PC-3 (cell line): Measurements from ENCODE around the gene ZFP36L2.

ENCODE experiments used
- EZH2 ChIP-seq: fragments of 300-600 bp; sonication (generic); IDR thresholded peaks from one replicate; pipeline ENCODE4 v1.6.1; 2017; ENCODE audit warnings: antibody characterized with exemption, mild to moderate bottlenecking, low read length; ENCODE audit not compliant: unreplicated experiment
- EZH2phosphoT487 ChIP-seq: fragments of 300-600 bp; sonication (generic); IDR thresholded peaks from 2 replicates; pipeline ENCODE4 v1.6.1; 2018; ENCODE audit warnings: mild to moderate bottlenecking, antibody characterized with exemption, low read length, borderline replicate concordance
- TF ChIP-seq, protein P1 (sequence below): fragments of 300-600 bp; sonication (generic); conservative IDR thresholded peaks from 2 replicates; pipeline ENCODE4 v1.5.1; 2017; ENCODE audit warnings: antibody characterized with exemption, low read depth, mild to moderate bottlenecking, low read length

DNA sequence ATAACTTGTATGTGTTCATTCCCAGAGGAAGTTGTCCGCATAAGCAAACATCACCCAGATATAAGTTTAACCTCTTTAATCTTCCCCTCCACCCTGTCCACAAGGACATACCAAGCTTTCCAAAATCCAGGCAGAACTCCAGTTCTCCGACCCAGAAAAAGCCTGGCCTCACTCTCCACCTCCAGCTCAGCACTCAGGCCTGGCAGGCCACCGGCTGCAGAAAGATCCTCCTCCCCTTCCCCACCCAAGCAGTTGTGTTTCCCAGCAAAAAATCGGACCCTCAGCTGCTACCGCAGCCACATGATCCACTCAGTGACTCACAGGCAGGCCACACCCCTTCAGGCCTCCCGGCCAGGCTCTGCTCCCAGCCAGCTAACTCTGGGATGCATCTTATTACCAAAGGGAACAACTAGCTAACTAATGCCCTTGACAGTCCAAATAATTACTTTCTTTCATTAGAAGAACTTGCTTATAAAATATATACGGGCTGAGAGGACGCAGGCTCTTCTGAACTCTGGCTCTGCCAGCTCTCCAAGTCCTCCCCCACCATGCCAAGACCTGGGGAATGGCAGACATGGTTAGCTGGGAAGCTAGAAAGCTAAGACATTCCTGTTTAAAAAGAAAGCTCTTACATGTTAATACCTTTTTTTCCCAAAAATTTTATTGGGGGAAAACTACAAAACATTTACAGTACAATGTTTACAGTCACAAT lies 4.5 kb downstream of the ZFP36L2 start:
- TF ChIP-seq, protein P1, sequence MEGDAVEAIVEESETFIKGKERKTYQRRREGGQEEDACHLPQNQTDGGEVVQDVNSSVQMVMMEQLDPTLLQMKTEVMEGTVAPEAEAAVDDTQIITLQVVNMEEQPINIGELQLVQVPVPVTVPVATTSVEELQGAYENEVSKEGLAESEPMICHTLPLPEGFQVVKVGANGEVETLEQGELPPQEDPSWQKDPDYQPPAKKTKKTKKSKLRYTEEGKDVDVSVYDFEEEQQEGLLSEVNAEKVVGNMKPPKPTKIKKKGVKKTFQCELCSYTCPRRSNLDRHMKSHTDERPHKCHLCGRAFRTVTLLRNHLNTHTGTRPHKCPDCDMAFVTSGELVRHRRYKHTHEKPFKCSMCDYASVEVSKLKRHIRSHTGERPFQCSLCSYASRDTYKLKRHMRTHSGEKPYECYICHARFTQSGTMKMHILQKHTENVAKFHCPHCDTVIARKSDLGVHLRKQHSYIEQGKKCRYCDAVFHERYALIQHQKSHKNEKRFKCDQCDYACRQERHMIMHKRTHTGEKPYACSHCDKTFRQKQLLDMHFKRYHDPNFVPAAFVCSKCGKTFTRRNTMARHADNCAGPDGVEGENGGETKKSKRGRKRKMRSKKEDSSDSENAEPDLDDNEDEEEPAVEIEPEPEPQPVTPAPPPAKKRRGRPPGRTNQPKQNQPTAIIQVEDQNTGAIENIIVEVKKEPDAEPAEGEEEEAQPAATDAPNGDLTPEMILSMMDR = no peak
- TF ChIP-seq EZH2phosphoT487 = no peak
- no peak for TF ChIP-seq EZH2
